Osteoblast (primary cell): ENCODE results near the gene NTRK2. TPM values are rescaled to one million over a fixed set of nuclear protein-coding genes. Genes with fewer than 3 reads are reported as not detected.

ENCODE experiments used
- DNase-seq: peaks from one replicate; pipeline ENCODE4 v3.0.0; 2011; ENCODE audit warnings: low spot score, mixed read lengths; ENCODE audit not compliant: insufficient read length; ENCODE audit errors: missing footprints
- H2AFZ ChIP-seq: 2 replicates; pipeline ENCODE4 v1.6.0; 2011; ENCODE audit warnings: mild to moderate bottlenecking, low read length
- H3K27ac ChIP-seq: 2 replicates; pipeline ENCODE4 v1.5.1; 2011; ENCODE audit warnings: mild to moderate bottlenecking, low read depth, low read length, moderate library complexity
- H3K27me3 ChIP-seq: 2 replicates; pipeline ENCODE4 v1.6.0; 2012; ENCODE audit warnings: mild to moderate bottlenecking, control low read depth, inconsistent platforms, low read length, moderate library complexity; ENCODE audit not compliant: insufficient read depth
- H3K36me3 ChIP-seq: 2 replicates; pipeline ENCODE4 v1.5.1; 2011; ENCODE audit warnings: mild to moderate bottlenecking, low read length, control low read depth, moderate library complexity; ENCODE audit not compliant: insufficient read depth
- H3K4me1 ChIP-seq: 2 replicates; pipeline ENCODE4 v1.5.1; 2011; ENCODE audit warnings: mild to moderate bottlenecking, low read length, control low read depth, moderate library complexity; ENCODE audit not compliant: insufficient read depth
- H3K4me2 ChIP-seq: 2 replicates; pipeline ENCODE4 v1.6.0; 2011; ENCODE audit warnings: mild to moderate bottlenecking, low read length; ENCODE audit not compliant: insufficient read depth
- H3K4me3 ChIP-seq: fragments of 200-600 bp; sonication (generic); 3 replicates; pipeline ENCODE4 v1.5.1; 2012; ENCODE audit warnings: mild to moderate bottlenecking, low read length, inconsistent platforms; ENCODE audit not compliant: insufficient read depth
- H3K79me2 ChIP-seq: 2 replicates; pipeline ENCODE4 v1.6.0; 2012; ENCODE audit warnings: mild to moderate bottlenecking, low read length, control low read depth, inconsistent platforms; ENCODE audit not compliant: insufficient read depth
- H3K9me3 ChIP-seq: 2 replicates; pipeline ENCODE4 v1.5.1; 2011; ENCODE audit warnings: low read depth, low read length, control low read depth
- H4K20me1 ChIP-seq: 2 replicates; pipeline ENCODE4 v1.6.0; 2012; ENCODE audit warnings: mild to moderate bottlenecking, low read length, control low read depth; ENCODE audit not compliant: insufficient read depth
- total RNA-seq: library from RNA; depleted of rRNA; stranded (reverse); fragments of >200 nt; gene quantifications from 2 replicates; pipeline ENCODE4 v1.2.3, GENCODE V29; 2012
- TF ChIP-seq, protein P1 (sequence below): IDR thresholded peaks from 2 replicates; pipeline ENCODE4 v1.5.1; 2011; ENCODE audit warnings: mild to moderate bottlenecking, low read depth, low read length, moderate library complexity; ENCODE audit errors: extremely low read depth

Gene NTRK2
- total RNA-seq, 1 donor, result 3.3 TPM

GRCh38 chr9:84862308-84862707 lies 192.8 kb downstream of the NTRK2 start:
- Histone ChIP-seq H4K20me1 (no peaks in the 10 kb centered on the region), H2AFZ (no peak overlapping the region), H3K27ac (no peak overlapping the region), H3K4me2 (no peak overlapping the region), H3K9me3 (no peaks in the 10 kb centered on the region), H3K36me3 (no peaks in the 10 kb centered on the region), H3K4me1 (no peaks in the 10 kb centered on the region), H3K27me3 (no peaks in the 10 kb centered on the region), H3K79me2 (no peaks in the 10 kb centered on the region), H3K4me3 (no peak overlapping the region)
- TF ChIP-seq, protein P1, sequence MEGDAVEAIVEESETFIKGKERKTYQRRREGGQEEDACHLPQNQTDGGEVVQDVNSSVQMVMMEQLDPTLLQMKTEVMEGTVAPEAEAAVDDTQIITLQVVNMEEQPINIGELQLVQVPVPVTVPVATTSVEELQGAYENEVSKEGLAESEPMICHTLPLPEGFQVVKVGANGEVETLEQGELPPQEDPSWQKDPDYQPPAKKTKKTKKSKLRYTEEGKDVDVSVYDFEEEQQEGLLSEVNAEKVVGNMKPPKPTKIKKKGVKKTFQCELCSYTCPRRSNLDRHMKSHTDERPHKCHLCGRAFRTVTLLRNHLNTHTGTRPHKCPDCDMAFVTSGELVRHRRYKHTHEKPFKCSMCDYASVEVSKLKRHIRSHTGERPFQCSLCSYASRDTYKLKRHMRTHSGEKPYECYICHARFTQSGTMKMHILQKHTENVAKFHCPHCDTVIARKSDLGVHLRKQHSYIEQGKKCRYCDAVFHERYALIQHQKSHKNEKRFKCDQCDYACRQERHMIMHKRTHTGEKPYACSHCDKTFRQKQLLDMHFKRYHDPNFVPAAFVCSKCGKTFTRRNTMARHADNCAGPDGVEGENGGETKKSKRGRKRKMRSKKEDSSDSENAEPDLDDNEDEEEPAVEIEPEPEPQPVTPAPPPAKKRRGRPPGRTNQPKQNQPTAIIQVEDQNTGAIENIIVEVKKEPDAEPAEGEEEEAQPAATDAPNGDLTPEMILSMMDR, result no peak
- no peak for DNase-seq

DNA sequence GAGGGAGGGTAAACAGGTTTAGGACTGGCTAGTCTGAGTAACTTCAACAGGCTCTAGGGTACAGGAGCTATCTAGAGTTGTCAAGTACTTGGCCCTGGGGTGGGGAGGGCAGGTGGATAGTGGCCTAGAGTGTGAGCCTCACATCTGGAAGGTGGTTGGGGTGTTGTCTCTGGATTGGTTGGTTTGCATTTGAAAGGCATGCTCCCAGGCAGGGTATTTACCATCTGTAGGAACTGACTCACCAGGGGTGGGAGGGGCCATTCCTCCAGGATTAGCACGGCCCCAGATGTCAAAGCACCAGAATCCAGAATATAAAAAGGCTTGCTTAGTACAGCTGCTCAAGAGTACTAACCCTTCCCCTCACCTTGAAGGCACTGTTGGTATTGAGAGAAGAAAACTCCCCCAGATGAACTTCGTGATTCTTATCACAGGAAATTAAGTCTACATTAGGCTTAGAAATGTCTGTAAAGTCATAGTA lies 193.3 kb downstream of the NTRK2 start:
- H3K79me2 ChIP-seq, result no peaks in the 10 kb centered on the region
- no peak overlapping the region for H3K4me2 ChIP-seq
- H3K36me3 ChIP-seq, result no peaks in the 10 kb centered on the region
- H3K27ac ChIP-seq, result no peak overlapping the region
- no peaks in the 10 kb centered on the region for H3K27me3 ChIP-seq
- TF ChIP-seq, protein P1, result no peak
- DNase-seq, result no peak
- H4K20me1 ChIP-seq, result no peaks in the 10 kb centered on the region
- H3K4me1 ChIP-seq, result no peaks in the 10 kb centered on the region
- no peaks in the 10 kb centered on the region for H3K9me3 ChIP-seq
- H3K4me3 ChIP-seq, result no peak overlapping the region
- H2AFZ ChIP-seq, result no peak overlapping the region

DNA sequence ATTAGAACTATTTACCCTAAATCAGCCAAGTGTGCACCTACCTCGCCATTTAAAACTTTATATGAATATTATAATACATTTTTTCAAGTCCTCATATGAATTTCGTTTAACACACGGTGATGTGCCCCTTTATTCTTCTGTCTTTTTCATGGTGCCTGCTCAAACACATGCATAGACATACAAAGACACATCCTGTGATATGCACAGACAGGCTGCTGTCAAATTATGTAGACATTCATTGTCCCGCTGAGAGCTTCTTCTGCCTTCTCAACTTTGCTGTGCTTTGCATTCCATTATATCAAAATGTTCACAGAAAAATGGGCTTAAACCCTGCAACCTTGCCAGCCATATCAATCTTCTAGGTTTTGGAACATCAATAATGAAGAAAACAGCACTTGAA lies 193.8 kb downstream of the NTRK2 start:
- no peak for DNase-seq
- no peak overlapping the region for H3K4me3 ChIP-seq
- H3K27me3 ChIP-seq, result no peaks in the 10 kb centered on the region
- H3K27ac ChIP-seq, result no peak overlapping the region
- H3K4me1 ChIP-seq, result no peaks in the 10 kb centered on the region
- no peaks in the 10 kb centered on the region for H3K9me3 ChIP-seq
- H3K36me3 ChIP-seq, result no peaks in the 10 kb centered on the region
- no peak overlapping the region for H3K4me2 ChIP-seq
- no peaks in the 10 kb centered on the region for H4K20me1 ChIP-seq
- H2AFZ ChIP-seq, result no peak overlapping the region
- TF ChIP-seq, protein P1, result no peak
- H3K79me2 ChIP-seq, result no peaks in the 10 kb centered on the region

- Histone ChIP-seq H3K4me3 (no peak overlapping the region), H3K9me3 (no peaks in the 10 kb centered on the region), H3K27ac (no peak overlapping the region), H3K36me3 (no peaks in the 10 kb centered on the region), H3K4me1 (no peaks in the 10 kb centered on the region), H3K27me3 (no peaks in the 10 kb centered on the region), H4K20me1 (no peaks in the 10 kb centered on the region), H3K79me2 (no peaks in the 10 kb centered on the region), H3K4me2 (no peak overlapping the region), H2AFZ (no peak overlapping the region)
- DNase-seq, result no peak
- TF ChIP-seq, protein P1, result no peak
These were observed 197.1 kb downstream of the NTRK2 start for GRCh38 chr9:84866396-84867175.
